Activated T-cell treated with anti-CD3 and anti-CD28 coated beads, Interleukin-2, amount 50 U/mL, for 72 hours (primary cell): Measurements from ENCODE around the gene BORCS6. TPM values are rescaled to one million over a fixed set of nuclear protein-coding genes. Genes with fewer than 3 reads are reported as not detected.
"Not testable (repeated sequence)": the region's sequence is repeated elsewhere in the genome, so short reads cannot be mapped to it uniquely, and the experiment has no call there.

ENCODE experiments used
- ATAC-seq, 2 donors: fragments of 150-1000 bp; cut with Tn5 transposase; replicated peaks in 1 of 2; 2 replicates each; pipeline ENCODE4 v1.10.0; 2021; ENCODE audit warnings: moderate library complexity in 2 of 2, mild to moderate bottlenecking in 1 of 2
- DNase-seq, 2 donors: peaks; one replicate each; pipeline ENCODE4 v3.0.0; 2021 to 2022; ENCODE audit warnings: mixed read lengths in 1 of 2
- H3K27ac Mint-ChIP-seq: one replicate; pipeline ENCODE4 v1.8.0; 2022; ENCODE audit warnings: mild to moderate bottlenecking, moderate library complexity, mixed read lengths
- H3K27me3 Mint-ChIP-seq: one replicate; pipeline ENCODE4 v1.8.0; 2022; ENCODE audit warnings: low read depth, mixed read lengths
- H3K36me3 Mint-ChIP-seq, 2 donors: one replicate each; pipeline ENCODE4 v1.8.0; 2022; ENCODE audit warnings: mixed read lengths in 2 of 2, mild to moderate bottlenecking in 1 of 2; ENCODE audit not compliant: insufficient read depth in 2 of 2
- H3K4me1 Mint-ChIP-seq: one replicate; pipeline ENCODE4 v1.8.0; 2022; ENCODE audit warnings: low read depth, mixed read lengths
- H3K4me3 Mint-ChIP-seq, 2 donors: one replicate each; pipeline ENCODE4 v1.8.0; 2022; ENCODE audit warnings: mild to moderate bottlenecking in 2 of 2, mixed read lengths in 2 of 2, moderate library complexity in 2 of 2
- H3K9me3 Mint-ChIP-seq, 2 donors: one replicate each; pipeline ENCODE4 v1.8.0; 2022; ENCODE audit warnings: mixed read lengths in 2 of 2
- total RNA-seq, 2 donors: library from RNA; stranded (reverse); gene quantifications; one replicate each; pipeline ENCODE4 v1.2.3, GENCODE V29; 2022

BORCS6 gene
- total RNA-seq, 2 donors from 2014 or later: 9.6 TPM

- no peak for DNase-seq
- Mint-ChIP-seq H3K4me1 (peaks cover 57% of the 10 kb centered on the region), H3K27me3 (no peaks in the 10 kb centered on the region)
Observed at GRCh38 chr17:8173871-8174322, 16.1 kb downstream of the BORCS6 start.

GRCh38 chr17:8173056-8173870, 16.7 kb downstream of the BORCS6 start:
- Mint-ChIP-seq H3K4me3 (peak overlapping the region; percentile 84 to 97), H3K36me3 (peaks cover 0 to 2% of the 10 kb centered on the region in 2 donors), H3K27me3 (no peaks in the 10 kb centered on the region), H3K4me1 (peaks cover 57% of the 10 kb centered on the region), H3K9me3 (no peaks in the 10 kb centered on the region), H3K27ac (peak overlapping the region; percentile 99)
- peak; percentile 72 to 75 for ATAC-seq
- DNase-seq: peak; percentile 80 to 86

More at GRCh38 chr17:8173871-8174322, 16.1 kb downstream of the BORCS6 start:
- no peaks in the 10 kb centered on the region for H3K9me3 Mint-ChIP-seq
- peak overlapping the region; percentile 99 for H3K27ac Mint-ChIP-seq
- peaks cover 0 to 2% of the 10 kb centered on the region in 2 donors for H3K36me3 Mint-ChIP-seq
- ATAC-seq: no peak
- H3K4me3 Mint-ChIP-seq: peak overlapping the region; percentile 84 to 97

GRCh38 chr17:8170186-8170585, 19.8 kb downstream of the BORCS6 start:
- DNase-seq, ATAC-seq, H3K27me3 Mint-ChIP-seq, H3K9me3 Mint-ChIP-seq, H3K36me3 Mint-ChIP-seq, H3K27ac Mint-ChIP-seq, H3K4me3 Mint-ChIP-seq: not testable (repeated sequence)
- H3K4me1 Mint-ChIP-seq: peaks cover 44% of the 10 kb centered on the region

DNA sequence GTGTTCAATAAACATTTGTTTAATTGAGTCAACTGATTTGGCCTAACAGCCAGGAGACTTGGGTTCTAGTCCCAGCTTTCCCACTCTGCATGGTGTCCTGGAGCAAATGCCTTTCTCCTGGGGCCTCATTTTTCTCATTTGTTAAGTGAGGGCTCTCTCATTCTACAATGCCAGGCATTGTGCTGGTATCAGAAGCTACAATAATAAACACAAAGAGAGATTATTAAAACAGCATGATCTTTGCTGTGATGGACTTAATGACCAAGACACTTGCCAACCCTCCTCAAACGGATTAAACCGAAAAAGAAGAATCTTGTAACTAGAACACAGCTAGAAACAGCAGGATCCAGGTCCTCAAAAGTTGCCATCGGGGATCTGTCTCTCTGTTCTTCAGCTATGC, 22.5 kb downstream of the BORCS6 start:
- H3K36me3 Mint-ChIP-seq: peaks cover 0 to 1% of the 10 kb centered on the region in 2 donors
- H3K4me3 Mint-ChIP-seq: no peak overlapping the region
- DNase-seq (no peak), ATAC-seq (no peak)
- peaks cover 40% of the 10 kb centered on the region for H3K4me1 Mint-ChIP-seq
- no peak overlapping the region for H3K27ac Mint-ChIP-seq
- H3K27me3 Mint-ChIP-seq: no peaks in the 10 kb centered on the region
- H3K9me3 Mint-ChIP-seq: no peaks in the 10 kb centered on the region

DNA sequence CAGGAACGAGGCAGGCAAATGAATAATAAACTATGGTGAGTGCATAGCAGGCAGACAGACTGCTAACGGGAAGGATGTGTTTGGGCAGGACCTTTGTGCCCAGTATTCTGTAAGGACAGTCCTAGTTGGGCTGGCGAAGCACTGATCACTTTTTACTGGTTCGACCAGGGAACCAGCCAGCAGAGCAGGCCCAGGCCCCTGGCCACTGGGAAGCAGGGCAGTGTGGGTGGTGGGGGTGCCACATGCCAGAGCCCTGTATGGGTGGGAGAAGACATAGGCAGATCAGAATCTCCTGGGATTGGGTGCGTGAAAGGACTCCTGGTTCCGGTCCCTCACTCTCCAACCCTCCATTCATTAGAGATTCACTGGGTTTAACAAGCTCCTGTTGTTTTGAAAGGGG, 23.2 kb downstream of the BORCS6 start:
- H3K27me3 Mint-ChIP-seq: no peaks in the 10 kb centered on the region
- no peak for ATAC-seq
- H3K9me3 Mint-ChIP-seq: no peaks in the 10 kb centered on the region
- no peak for DNase-seq
- no peak overlapping the region for H3K4me3 Mint-ChIP-seq
- peaks cover 0 to 1% of the 10 kb centered on the region in 2 donors for H3K36me3 Mint-ChIP-seq
- H3K4me1 Mint-ChIP-seq: peaks cover 33% of the 10 kb centered on the region
- H3K27ac Mint-ChIP-seq: peak overlapping the region; percentile 65

DNA sequence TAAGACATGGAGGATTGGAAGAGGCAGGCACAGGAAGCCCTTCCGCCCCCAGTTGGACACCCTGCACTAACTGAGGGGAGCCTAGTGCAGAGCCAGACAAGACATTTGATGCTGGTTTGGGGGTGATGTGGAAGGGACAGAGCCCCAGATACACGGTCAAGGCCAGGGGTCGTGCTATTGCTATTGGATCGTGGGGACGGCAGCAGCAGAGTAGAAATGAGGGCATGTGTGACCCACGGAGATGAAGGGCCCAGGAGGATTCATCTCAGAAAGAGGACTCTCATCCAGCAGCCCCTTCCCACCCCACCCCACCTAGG, 25.2 kb downstream of the BORCS6 start:
- no peaks in the 10 kb centered on the region for H3K27me3 Mint-ChIP-seq
- peaks cover 49% of the 10 kb centered on the region for H3K4me1 Mint-ChIP-seq
- no peaks in the 10 kb centered on the region for H3K9me3 Mint-ChIP-seq
- ATAC-seq (no peak), DNase-seq (peak in 1 of 2 donors; percentile 25)
- peak overlapping the region; percentile 87 to 90 for H3K4me3 Mint-ChIP-seq
- H3K36me3 Mint-ChIP-seq: peaks cover 0 to 10% of the 10 kb centered on the region in 2 donors
- peak overlapping the region; percentile 95 for H3K27ac Mint-ChIP-seq

DNA sequence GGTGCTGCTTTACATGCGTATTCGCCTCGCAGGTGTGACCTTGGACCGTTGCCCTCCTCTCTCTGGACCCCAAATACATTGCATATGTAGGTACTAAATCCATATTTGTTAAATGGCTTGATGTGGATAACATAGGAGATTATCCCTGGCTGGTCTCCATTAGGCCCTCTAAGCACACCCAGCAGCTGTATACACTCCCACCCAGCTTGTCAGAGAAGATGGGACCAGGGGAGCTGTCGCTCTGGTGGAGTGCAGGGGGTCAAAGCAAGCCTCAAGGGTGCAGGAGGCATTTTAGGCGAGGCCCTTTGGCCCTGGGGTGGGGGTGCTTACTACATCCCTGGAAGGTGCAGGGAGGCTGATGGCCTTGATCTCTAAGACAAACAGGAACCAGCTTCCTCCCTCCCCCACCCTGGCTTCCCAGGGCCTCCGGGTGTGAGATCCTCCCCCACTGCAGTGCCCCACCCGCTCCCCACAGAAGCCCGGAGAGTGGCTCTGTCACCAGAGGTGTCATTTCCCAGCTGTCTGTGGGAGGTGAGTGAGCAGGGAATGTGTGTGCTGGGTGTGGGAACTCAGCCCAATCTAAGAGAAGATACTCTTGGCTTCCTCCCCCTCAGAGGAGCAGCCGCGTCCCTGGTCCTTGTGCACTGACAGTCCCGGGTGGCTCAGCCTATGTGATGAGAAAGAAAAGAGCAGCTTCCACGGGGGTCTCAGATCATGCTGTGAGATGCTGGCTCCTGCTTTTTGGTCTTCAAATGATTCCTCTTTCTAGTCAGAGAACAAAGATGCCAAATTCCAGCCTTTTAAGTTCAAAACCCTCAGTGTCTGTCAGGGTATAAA, 25.8 kb downstream of the BORCS6 start:
- Mint-ChIP-seq H3K4me3 (peak overlapping the region; percentile 87 to 90), H3K36me3 (peaks cover 0 to 11% of the 10 kb centered on the region in 2 donors), H3K27ac (peak overlapping the region; percentile 95), H3K27me3 (no peaks in the 10 kb centered on the region), H3K9me3 (no peaks in the 10 kb centered on the region), H3K4me1 (peaks cover 54% of the 10 kb centered on the region)
- DNase-seq (peak; percentile 65 to 78), ATAC-seq (peak; percentile 58 to 72)

GRCh38 chr17:8162997-8163977, 26.7 kb downstream of the BORCS6 start:
- DNase-seq: peak in 1 of 2 donors; percentile 47
- Mint-ChIP-seq H3K36me3 (peaks cover 3 to 18% of the 10 kb centered on the region in 2 donors), H3K9me3 (no peaks in the 10 kb centered on the region), H3K27me3 (no peaks in the 10 kb centered on the region), H3K27ac (peak overlapping the region; percentile 95), H3K4me1 (peaks cover 64% of the 10 kb centered on the region), H3K4me3 (peak overlapping the region; percentile 87 to 90)
- peak; percentile 14 to 17 for ATAC-seq

GRCh38 chr17:8162233-8162996, 27.6 kb downstream of the BORCS6 start, which contains the start of gene VAMP2:
Gene VAMP2 (minus strand): TSS chr17:8162948. CDS start chr17:8162879, 69 bp downstream.
- Mint-ChIP-seq H3K27me3 (no peaks in the 10 kb centered on the region), H3K36me3 (peaks cover 3 to 22% of the 10 kb centered on the region in 2 donors), H3K9me3 (no peaks in the 10 kb centered on the region), H3K4me3 (peak within 1 kb of the TSS; percentile 88 to 90), H3K4me1 (peaks cover 65% of the 10 kb centered on the region), H3K27ac (peak within 1 kb of the TSS; percentile 95)
- peak; percentile 88 to 92 for DNase-seq
- ATAC-seq: peak; percentile 69 to 72

DNA sequence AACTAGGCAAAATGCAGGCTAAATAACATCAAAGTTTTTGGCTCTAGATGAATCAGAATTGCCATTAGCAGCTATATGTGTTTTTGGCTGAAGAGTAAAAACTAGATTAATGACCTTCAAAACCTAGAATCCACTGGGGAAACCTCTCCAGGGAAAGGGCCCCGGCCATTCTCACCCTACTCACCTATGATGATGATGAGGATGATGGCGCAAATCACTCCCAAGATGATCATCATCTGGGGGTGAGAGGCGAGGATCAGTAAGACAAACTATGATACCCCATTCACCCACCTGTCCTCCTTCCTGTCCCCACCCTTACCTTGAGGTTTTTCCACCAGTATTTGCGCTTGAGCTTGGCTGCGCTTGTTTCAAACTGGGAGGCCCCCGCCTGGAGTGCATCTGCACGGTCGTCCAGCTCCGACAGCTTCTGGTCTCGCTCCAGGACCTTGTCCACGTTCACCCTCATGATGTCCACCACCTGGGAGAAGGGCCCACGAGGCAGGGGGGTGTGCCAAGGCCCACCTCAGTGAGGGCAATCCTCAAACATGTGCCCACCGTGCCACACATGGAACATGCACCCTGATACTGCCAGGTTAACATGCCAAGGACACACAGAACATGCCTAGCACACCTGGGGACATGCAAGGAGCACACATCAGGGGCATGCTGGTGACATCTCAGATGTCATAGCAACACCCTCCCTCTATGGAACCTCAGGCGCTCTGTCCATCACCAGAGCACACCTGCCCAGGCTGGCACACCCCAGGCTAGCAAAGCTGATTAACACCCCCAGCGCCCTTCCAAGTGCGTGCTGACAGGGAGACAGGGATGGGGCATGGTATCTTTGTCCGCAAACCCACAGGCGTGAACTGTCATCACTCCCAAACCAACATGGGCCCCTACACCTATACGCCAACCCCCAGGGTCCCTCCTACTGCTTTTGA, 28.4 kb downstream of the BORCS6 start:
- peak overlapping the region; percentile 88 to 90 for H3K4me3 Mint-ChIP-seq
- H3K36me3 Mint-ChIP-seq: peaks cover 3 to 22% of the 10 kb centered on the region in 2 donors
- H3K4me1 Mint-ChIP-seq: peaks cover 62% of the 10 kb centered on the region
- H3K27me3 Mint-ChIP-seq: no peaks in the 10 kb centered on the region
- no peak for DNase-seq
- H3K9me3 Mint-ChIP-seq: no peaks in the 10 kb centered on the region
- ATAC-seq: no peak
- H3K27ac Mint-ChIP-seq: peak overlapping the region; percentile 89

DNA sequence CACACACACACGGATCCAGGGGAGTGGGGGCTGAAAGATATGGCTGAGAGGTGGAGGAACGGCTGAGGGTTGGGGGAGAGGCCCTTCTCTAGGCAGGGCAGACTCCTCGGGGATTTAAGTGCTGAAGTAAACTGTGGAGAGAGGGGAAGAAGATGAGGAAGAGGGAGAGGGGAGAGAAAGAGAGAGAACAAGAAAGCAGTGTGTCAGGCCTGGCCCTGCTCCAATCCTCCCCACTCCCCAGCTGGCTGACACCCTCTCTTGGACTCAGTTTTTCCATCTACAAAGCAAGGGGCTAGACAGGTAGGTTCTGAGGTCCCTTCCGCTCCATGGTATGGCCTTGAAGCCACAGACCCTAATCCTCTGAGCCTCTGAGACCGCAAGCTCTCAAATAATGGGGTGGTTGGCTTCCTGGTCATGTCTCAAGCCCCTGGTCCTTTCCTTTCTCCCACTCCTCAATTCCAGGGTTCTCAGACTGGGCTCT, 29.2 kb downstream of the BORCS6 start:
- no peaks in the 10 kb centered on the region for H3K9me3 Mint-ChIP-seq
- H3K4me1 Mint-ChIP-seq: peaks cover 61% of the 10 kb centered on the region
- DNase-seq (no peak), ATAC-seq (no peak)
- H3K4me3 Mint-ChIP-seq: peak overlapping the region; percentile 88 to 90
- H3K27ac Mint-ChIP-seq: peak overlapping the region; percentile 89
- no peaks in the 10 kb centered on the region for H3K27me3 Mint-ChIP-seq
- H3K36me3 Mint-ChIP-seq: peaks cover 3 to 22% of the 10 kb centered on the region in 2 donors
